Endothelial cell (in vitro differentiated cells): Measurements from ENCODE around the gene PCDHGC3. TPM values are rescaled to one million over a fixed set of nuclear protein-coding genes. Genes with fewer than 3 reads are reported as not detected.
A peak's percentile ranks its signal among the peaks of the same experiment; 100 is the strongest.

Experiments
- DNase-seq: peaks from one replicate; pipeline ENCODE4 v3.0.0; 2021; ENCODE audit warnings: low spot score
- H3K27ac Mint-ChIP-seq: one replicate; pipeline ENCODE4 v1.8.0; 2021; ENCODE audit warnings: mixed read lengths, inconsistent platforms; ENCODE audit not compliant: unreplicated experiment
- H3K27me3 Mint-ChIP-seq: one replicate; pipeline ENCODE4 v1.8.0; 2021; ENCODE audit warnings: mild to moderate bottlenecking, moderate library complexity, mixed read lengths, inconsistent platforms; ENCODE audit not compliant: unreplicated experiment
- H3K36me3 Mint-ChIP-seq: one replicate; pipeline ENCODE4 v1.8.0; 2021; ENCODE audit warnings: mild to moderate bottlenecking, low read depth, mixed read lengths, inconsistent platforms; ENCODE audit not compliant: unreplicated experiment
- H3K4me1 Mint-ChIP-seq: one replicate; pipeline ENCODE4 v1.8.0; 2021; ENCODE audit warnings: mild to moderate bottlenecking, mixed read lengths, inconsistent platforms; ENCODE audit not compliant: unreplicated experiment
- H3K4me3 Mint-ChIP-seq: one replicate; pipeline ENCODE4 v1.8.0; 2021; ENCODE audit warnings: mild to moderate bottlenecking, mixed read lengths, inconsistent platforms; ENCODE audit not compliant: unreplicated experiment
- H3K9me3 Mint-ChIP-seq: one replicate; pipeline ENCODE4 v1.8.0; 2021; ENCODE audit warnings: mixed read lengths, inconsistent platforms; ENCODE audit not compliant: unreplicated experiment
- CTCF ChIP-seq: fragments of 200-600 bp; sonication (generic); IDR thresholded peaks from one replicate; pipeline ENCODE4 v1.5.0; 2021; ENCODE audit warnings: antibody characterized with exemption; ENCODE audit not compliant: unreplicated experiment
- total RNA-seq: library from RNA; stranded (reverse); fragmentation: NEBNext Ultra II Directional; extraction: Animal tissue kit (Norgen Biotek cat#: 25700); gene quantifications from one replicate; pipeline ENCODE4 v1.2.1, GENCODE V29; 2021; ENCODE audit not compliant: unreplicated experiment

PCDHGC3 gene
- total RNA-seq, 1 donor from 2014 or later, result 68.2 TPM

- TF ChIP-seq CTCF, result no peak
- Mint-ChIP-seq H3K27me3 (peaks cover 5% of the 10 kb centered on the region), H3K4me3 (peak overlapping the region; percentile 47), H3K36me3 (peaks cover 43% of the 10 kb centered on the region), H3K9me3 (peaks cover 25% of the 10 kb centered on the region), H3K27ac (no peak overlapping the region), H3K4me1 (no peaks in the 10 kb centered on the region)
- no peak for DNase-seq
These were observed 41.8 kb upstream of the PCDHGC3 start for GRCh38 chr5:141434006-141434405.

GRCh38 chr5:141437221-141437620 is 38.5 kb upstream of the PCDHGC3 start:
- H3K27ac Mint-ChIP-seq, result no peak overlapping the region
- H3K4me1 Mint-ChIP-seq, result no peaks in the 10 kb centered on the region
- no peak for DNase-seq
- H3K36me3 Mint-ChIP-seq, result peaks cover 34% of the 10 kb centered on the region
- H3K4me3 Mint-ChIP-seq, result no peak overlapping the region
- peaks cover 8% of the 10 kb centered on the region for H3K9me3 Mint-ChIP-seq
- peaks cover 2% of the 10 kb centered on the region for H3K27me3 Mint-ChIP-seq
- TF ChIP-seq CTCF, result no peak

- Mint-ChIP-seq H3K9me3 (peaks cover 3% of the 10 kb centered on the region), H3K36me3 (peaks cover 20% of the 10 kb centered on the region), H3K4me3 (no peak overlapping the region), H3K4me1 (no peaks in the 10 kb centered on the region), H3K27ac (no peak overlapping the region), H3K27me3 (peaks cover 2% of the 10 kb centered on the region)
- TF ChIP-seq CTCF, result no peak
- no peak for DNase-seq
These were observed 36.2 kb upstream of the PCDHGC3 start for GRCh38 chr5:141439411-141440141.

GRCh38 chr5:141440341-141440740 is 35.4 kb upstream of the PCDHGC3 start:
- H3K4me3 Mint-ChIP-seq, result no peak overlapping the region
- H3K27ac Mint-ChIP-seq, result no peak overlapping the region
- no peak for DNase-seq
- peaks cover 17% of the 10 kb centered on the region for H3K36me3 Mint-ChIP-seq
- H3K4me1 Mint-ChIP-seq, result no peaks in the 10 kb centered on the region
- peaks cover 2% of the 10 kb centered on the region for H3K27me3 Mint-ChIP-seq
- peaks cover 3% of the 10 kb centered on the region for H3K9me3 Mint-ChIP-seq
- TF ChIP-seq CTCF, result no peak

GRCh38 chr5:141441571-141442170 is 34.1 kb upstream of the PCDHGC3 start:
- H3K27ac Mint-ChIP-seq, result peak overlapping the region; percentile 58

More at GRCh38 chr5:141441571-141442170, 34.1 kb upstream of the PCDHGC3 start:
- H3K4me3 Mint-ChIP-seq, result peak overlapping the region; percentile 71
- peaks cover 2% of the 10 kb centered on the region for H3K27me3 Mint-ChIP-seq
- H3K9me3 Mint-ChIP-seq, result peaks cover 3% of the 10 kb centered on the region
- no peak for TF ChIP-seq CTCF
- no peaks in the 10 kb centered on the region for H3K4me1 Mint-ChIP-seq
- no peak for DNase-seq
- H3K36me3 Mint-ChIP-seq, result peaks cover 17% of the 10 kb centered on the region
